ENCODE measurements around the gene NUP210L.
"Not testable (repeated sequence)": the region's sequence is repeated elsewhere in the genome, so short reads cannot be mapped to it uniquely, and the experiment has no call there.

NUP210L gene

GRCh38 chr1:154100141-154100540, 54.7 kb downstream of the NUP210L start:
- DNase-seq (ENCODE audit: low read depth in 2 of 2), result not testable (repeated sequence)

GRCh38 chr1:154097873-154098272, 57.0 kb downstream of the NUP210L start:
- DNase-seq (ENCODE audit: low read depth in 2 of 2), result no peak

- DNase-seq (ENCODE audit: low read depth in 2 of 2), result no peak
These were observed 59.3 kb downstream of the NUP210L start for GRCh38 chr1:154095456-154096060.

GRCh38 chr1:154094411-154094810, 60.5 kb downstream of the NUP210L start:
- DNase-seq (ENCODE audit: low read depth in 2 of 2), result no peak

GRCh38 chr1:154093699-154094098, 61.2 kb downstream of the NUP210L start:
- DNase-seq (ENCODE audit: low read depth in 2 of 2), result no peak

- no peak for DNase-seq (ENCODE audit: low read depth in 2 of 2)
These were observed 63.2 kb downstream of the NUP210L start for GRCh38 chr1:154091706-154092105.

GRCh38 chr1:154087574-154087973, 67.3 kb downstream of the NUP210L start:
- no peak for DNase-seq (ENCODE audit: low read depth in 2 of 2)

GRCh38 chr1:154083057-154083456, 71.8 kb downstream of the NUP210L start:
- DNase-seq (ENCODE audit: low read depth in 2 of 2), result not testable (repeated sequence)

- DNase-seq (ENCODE audit: low read depth in 2 of 2), result no peak
These were observed 73.3 kb downstream of the NUP210L start for GRCh38 chr1:154081386-154082126.

- no peak for DNase-seq (ENCODE audit: low read depth in 2 of 2)
These were observed 78.5 kb downstream of the NUP210L start for GRCh38 chr1:154076413-154076812.

GRCh38 chr1:154075746-154076145, 79.1 kb downstream of the NUP210L start:
- no peak for DNase-seq (ENCODE audit: low read depth in 2 of 2)

GRCh38 chr1:154062309-154062708, 92.6 kb downstream of the NUP210L start:
- no peak for DNase-seq (ENCODE audit: low read depth in 2 of 2)

GRCh38 chr1:154047436-154047835, 107.4 kb downstream of the NUP210L start:
- not testable (repeated sequence) for DNase-seq (ENCODE audit: low read depth in 2 of 2)

- DNase-seq (ENCODE audit: low read depth in 2 of 2), result not testable (repeated sequence)
These were observed 121.2 kb downstream of the NUP210L start for GRCh38 chr1:154033697-154034096.

GRCh38 chr1:154019940-154020339, 134.9 kb downstream of the NUP210L start:
- DNase-seq (ENCODE audit: low read depth in 2 of 2), result no peak

GRCh38 chr1:154019269-154019668, 135.6 kb downstream of the NUP210L start:
- no peak for DNase-seq (ENCODE audit: low read depth in 2 of 2)

- DNase-seq (ENCODE audit: low read depth in 2 of 2), result peak; percentile 3 to 15
These were observed 140.5 kb downstream of the NUP210L start for GRCh38 chr1:154014154-154014907.

GRCh38 chr1:154012543-154012942, 142.3 kb downstream of the NUP210L start:
- not testable (repeated sequence) for DNase-seq (ENCODE audit: low read depth in 2 of 2)

GRCh38 chr1:154012129-154012528, 142.7 kb downstream of the NUP210L start:
- DNase-seq (ENCODE audit: low read depth in 2 of 2), result no peak

- DNase-seq (ENCODE audit: low read depth in 2 of 2), result no peak
These were observed 148.7 kb downstream of the NUP210L start for GRCh38 chr1:154006136-154006535.

GRCh38 chr1:154000420-154000819, 154.5 kb downstream of the NUP210L start:
- no peak for DNase-seq (ENCODE audit: low read depth in 2 of 2)

GRCh38 chr1:153996882-153997281, 158.0 kb downstream of the NUP210L start:
- not testable (repeated sequence) for DNase-seq (ENCODE audit: low read depth in 2 of 2)

GRCh38 chr1:153995640-153996039, 159.2 kb downstream of the NUP210L start:
- DNase-seq (ENCODE audit: low read depth in 2 of 2), result no peak
